Adrenal gland (tissue), 12 donors: ENCODE results near the gene PRAMEF7. TPM values are rescaled to one million over a fixed set of nuclear protein-coding genes. Genes with fewer than 3 reads are reported as not detected.

Source experiments
- polyA plus RNA-seq, 3 donors: library from polyadenylated mRNA; stranded (reverse); fragments of 200-250 nt in 2 of 3; fragments of 350-450 nt in 1 of 3; fragmentation: Illumina TruSeq in 1 of 3; extraction: RNeasy Lipid Tissue Mini Kit (QIAGEN cat#74804) in 1 of 3; gene quantifications; one replicate each; pipeline ENCODE4 v1.2.3, GENCODE V29; 2013 to 2014
- small RNA-seq, 2 donors: library from RNA; depleted of rRNA; stranded (forward); fragments of <200 nt; gene quantifications; one replicate each; pipeline ENCODE3, GENCODE V24; 2016
- total RNA-seq, 9 donors: library from RNA; depleted of rRNA in 4 of 9; stranded (reverse); fragments of >200 nt in 4 of 9; fragments of 120-200 nt in 1 of 9; fragmentation: NEBNext Ultra II Directional in 1 of 9; extraction: Animal tissue kit (Norgen Biotek cat#: 25700) in 1 of 9; gene quantifications; one replicate each; pipeline versions ENCODE4 v1.1.0 to v1.2.4, GENCODE V29; 2013 to 2023
- donor health status: healthy with polysubstance abuse.
- donor health status: Bipolar disorder and iron deficiency.
- donor health status: DM: yes; HTN: yes; CAD: no.
- donor health status: DM: no; HTN: no; CAD: no.
- donor health status: DM: no; HTN: no; CAD: no.
- donor health status: DM: yes; HTN: yes; CAD: no.

Gene PRAMEF7
- total and polyA plus RNA-seq, 12 donors = not detected

Small RNA genes within 50 kb of the gene (small RNA-seq; reads per million reads assigned to genes)
- gene RNU6-1072P = 0 reads per million in 2 donors

Other genes starting within 250 kb of the PRAMEF7 start
- not detected for gene AADACL3, start 200.5 kb upstream of the PRAMEF7 start, total RNA-seq
- gene AADACL3, start 200.5 kb upstream of the PRAMEF7 start, polyA plus RNA-seq = not detected
- gene CFAP107, start 170.4 kb upstream of the PRAMEF7 start, total RNA-seq = not detected
- not detected for gene CFAP107, start 170.4 kb upstream of the PRAMEF7 start, polyA plus RNA-seq
- not detected for gene PRAMEF12, start 142.9 kb upstream of the PRAMEF7 start, total RNA-seq
- not detected for gene PRAMEF12, start 142.9 kb upstream of the PRAMEF7 start, polyA plus RNA-seq
- not detected for gene PRAMEF1, start 125.2 kb upstream of the PRAMEF7 start, total RNA-seq
- gene PRAMEF1, start 125.2 kb upstream of the PRAMEF7 start, polyA plus RNA-seq = not detected
- gene PRAMEF11, start 85.2 kb upstream of the PRAMEF7 start, total RNA-seq = not detected
- gene PRAMEF11, start 85.2 kb upstream of the PRAMEF7 start, polyA plus RNA-seq = not detected
- gene HNRNPCL1, start 67.9 kb upstream of the PRAMEF7 start, total RNA-seq = not detected
- not detected for gene HNRNPCL1, start 67.9 kb upstream of the PRAMEF7 start, polyA plus RNA-seq
- not detected for gene PRAMEF2, start 59.5 kb upstream of the PRAMEF7 start, total RNA-seq
- gene PRAMEF2, start 59.5 kb upstream of the PRAMEF7 start, polyA plus RNA-seq = not detected
- gene PRAMEF4, start 30.4 kb upstream of the PRAMEF7 start, total RNA-seq = not detected
- gene PRAMEF4, start 30.4 kb upstream of the PRAMEF7 start, polyA plus RNA-seq = not detected
- gene PRAMEF10, start 18.3 kb upstream of the PRAMEF7 start, total RNA-seq = not detected
- gene PRAMEF10, start 18.3 kb upstream of the PRAMEF7 start, polyA plus RNA-seq = not detected
- gene PRAMEF6, start 31.0 kb downstream of the PRAMEF7 start, total RNA-seq = not detected
- gene PRAMEF6, start 31.0 kb downstream of the PRAMEF7 start, polyA plus RNA-seq = not detected
- gene PRAMEF27, start 140.0 kb downstream of the PRAMEF7 start, total RNA-seq = not detected
- not detected for gene PRAMEF27, start 140.0 kb downstream of the PRAMEF7 start, polyA plus RNA-seq
- gene HNRNPCL3, start 144.2 kb downstream of the PRAMEF7 start, total RNA-seq = not detected
- gene HNRNPCL3, start 144.2 kb downstream of the PRAMEF7 start, polyA plus RNA-seq = not detected
- not detected for gene PRAMEF25, start 154.2 kb downstream of the PRAMEF7 start, total RNA-seq
- not detected for gene PRAMEF25, start 154.2 kb downstream of the PRAMEF7 start, polyA plus RNA-seq
- not detected for gene HNRNPCL2, start 200.2 kb downstream of the PRAMEF7 start, total RNA-seq
- gene HNRNPCL2, start 200.2 kb downstream of the PRAMEF7 start, polyA plus RNA-seq = not detected
- gene PRAMEF26, start 239.4 kb downstream of the PRAMEF7 start, total RNA-seq = not detected
- not detected for gene PRAMEF26, start 239.4 kb downstream of the PRAMEF7 start, polyA plus RNA-seq
- gene HNRNPCL4, start 249.0 kb downstream of the PRAMEF7 start, total RNA-seq = not detected
- not detected for gene HNRNPCL4, start 249.0 kb downstream of the PRAMEF7 start, polyA plus RNA-seq